ENCODE measurements around the gene ZNF491.
"Not testable (repeated sequence)": the region's sequence is repeated elsewhere in the genome, so short reads cannot be mapped to it uniquely, and the experiment has no call there.

ZNF491 gene

GRCh38 chr19:11798391-11799330 lies at the start of gene ZNF491:
Gene ZNF491 (plus strand): TSS chr19:11798523. CDS start chr19:11805954, 7,431 bp downstream.
- peak; percentile 90 for DNase-seq (ENCODE audit: low spot score)

- DNase-seq (ENCODE audit: low spot score): no peak
Measured at GRCh38 chr19:11749751-11750150, 48.6 kb upstream of the ZNF491 start.

DNA sequence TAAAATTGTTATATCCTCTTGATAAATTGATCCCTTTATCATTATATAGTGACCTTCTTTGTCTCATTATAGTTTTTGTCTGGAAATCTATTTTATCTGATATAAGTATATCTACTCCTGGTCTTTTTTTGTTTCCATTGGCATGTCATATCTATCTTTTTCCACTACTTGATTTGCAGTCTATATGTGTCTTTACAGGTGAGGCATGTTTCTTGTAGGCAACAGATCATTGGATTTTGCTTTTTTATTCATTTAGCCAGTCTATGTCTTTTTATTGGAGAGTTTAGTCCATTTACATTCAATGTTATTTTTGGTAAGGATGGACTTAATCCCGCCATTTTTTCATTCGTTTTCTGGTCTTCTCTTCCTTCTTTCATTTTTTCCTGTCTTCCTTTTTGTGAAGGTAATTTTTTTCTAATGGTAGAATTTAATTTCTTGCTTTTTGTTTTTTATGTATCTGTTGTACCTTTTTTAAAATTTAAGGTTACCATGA lies 46.0 kb upstream of the ZNF491 start:
- no peak for DNase-seq (ENCODE audit: low spot score)

GRCh38 chr19:11754663-11755062 lies 43.7 kb upstream of the ZNF491 start:
- no peak for DNase-seq (ENCODE audit: low spot score)

DNA sequence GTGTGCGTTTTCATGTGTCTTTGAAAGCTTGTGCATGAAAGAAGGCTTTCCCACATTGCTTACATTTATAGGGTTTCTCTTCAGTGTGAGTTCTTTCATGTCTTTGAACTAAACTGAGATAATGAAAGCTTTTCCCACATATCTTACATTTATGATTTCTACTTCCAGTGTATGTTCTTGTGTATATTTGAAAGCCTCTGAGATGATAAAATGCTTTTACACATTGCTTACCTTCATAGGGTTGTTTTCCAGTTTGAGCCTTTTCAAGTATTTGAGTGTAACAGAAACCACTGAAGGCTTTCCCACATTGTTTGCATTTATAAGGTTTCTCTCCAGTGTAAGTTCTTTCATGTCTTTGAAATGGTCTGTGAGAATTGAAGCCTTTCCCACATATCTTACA lies 41.4 kb upstream of the ZNF491 start:
- no peak for DNase-seq (ENCODE audit: low spot score)

GRCh38 chr19:11759805-11760204 lies 38.5 kb upstream of the ZNF491 start:
- DNase-seq (ENCODE audit: low spot score): no peak

DNA sequence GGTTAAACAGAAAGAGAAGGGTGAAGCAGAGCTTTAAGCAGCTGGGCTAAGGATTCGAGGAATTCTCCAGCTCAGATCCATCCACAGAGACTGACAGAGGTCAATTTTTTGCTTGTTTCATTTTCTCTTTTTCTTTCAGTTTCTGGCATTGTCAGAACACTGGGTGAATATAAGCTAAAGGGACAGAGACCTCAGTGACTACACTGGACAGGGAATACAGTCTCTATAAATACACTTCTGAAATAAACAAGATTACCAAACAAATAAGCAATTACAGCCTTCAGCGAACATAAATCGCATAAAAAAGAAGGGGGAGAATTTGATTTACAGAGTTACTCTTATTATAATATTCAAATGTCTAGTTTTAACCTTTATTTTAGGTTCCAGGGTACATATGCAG lies 35.2 kb upstream of the ZNF491 start:
- no peak for DNase-seq (ENCODE audit: low spot score)

GRCh38 chr19:11763611-11764010 lies 34.7 kb upstream of the ZNF491 start:
- no peak for DNase-seq (ENCODE audit: low spot score)

DNA sequence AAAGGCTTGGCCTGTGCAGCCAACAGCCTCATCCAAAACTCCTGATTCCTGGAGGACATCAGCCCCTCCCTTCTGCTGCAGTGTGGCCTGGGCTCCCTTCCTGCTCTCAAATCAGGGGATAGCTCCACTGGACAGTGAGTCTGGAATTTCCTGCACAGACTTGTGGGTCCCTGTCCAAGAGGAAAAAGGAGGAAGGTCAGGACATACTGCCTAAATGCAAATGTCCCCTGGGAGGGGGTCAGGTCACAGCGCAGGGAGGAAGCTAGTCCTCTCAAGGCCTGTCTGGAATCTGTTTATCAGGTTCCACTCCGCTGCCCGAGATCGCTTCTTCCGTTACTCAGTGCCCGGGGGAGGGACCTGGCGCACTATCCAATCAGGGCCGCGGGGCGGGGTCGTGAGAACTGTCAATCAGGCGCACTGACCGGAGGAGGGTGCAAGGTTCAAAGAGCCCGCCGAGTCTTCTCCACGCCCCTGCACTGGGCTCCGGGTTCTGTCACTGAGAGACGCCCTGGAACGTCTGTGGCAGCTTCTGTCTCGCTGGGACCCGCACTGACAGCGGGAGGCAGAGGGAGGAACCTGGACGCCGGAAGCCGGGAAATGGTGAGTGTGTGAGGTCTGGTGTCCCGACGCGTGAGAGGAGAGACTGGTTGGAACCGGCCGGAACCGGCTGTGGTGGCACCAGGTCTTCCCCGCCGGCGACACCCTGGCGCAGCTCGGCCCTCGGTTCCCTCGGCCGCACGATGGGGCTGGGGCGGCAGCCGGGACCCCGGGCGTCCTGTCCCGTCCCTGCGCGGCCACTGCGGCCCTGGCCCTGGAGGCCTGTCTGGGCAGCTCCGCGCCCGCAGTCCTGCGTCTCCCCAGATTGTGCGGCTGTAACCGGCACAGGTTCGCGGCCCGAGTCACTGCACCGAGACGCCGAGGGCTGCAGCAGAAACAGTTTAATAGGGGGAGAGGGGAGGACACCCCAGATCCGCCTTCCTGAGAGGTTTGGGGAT lies 31.4 kb upstream of the ZNF491 start, which contains the start of gene ZNF441:
Gene ZNF441 (plus strand): TSS at position 404 of the 995 bp plus-strand sequence. CDS start 194 bp downstream, at position 598.
- DNase-seq (ENCODE audit: low spot score): peak; percentile 83

DNA sequence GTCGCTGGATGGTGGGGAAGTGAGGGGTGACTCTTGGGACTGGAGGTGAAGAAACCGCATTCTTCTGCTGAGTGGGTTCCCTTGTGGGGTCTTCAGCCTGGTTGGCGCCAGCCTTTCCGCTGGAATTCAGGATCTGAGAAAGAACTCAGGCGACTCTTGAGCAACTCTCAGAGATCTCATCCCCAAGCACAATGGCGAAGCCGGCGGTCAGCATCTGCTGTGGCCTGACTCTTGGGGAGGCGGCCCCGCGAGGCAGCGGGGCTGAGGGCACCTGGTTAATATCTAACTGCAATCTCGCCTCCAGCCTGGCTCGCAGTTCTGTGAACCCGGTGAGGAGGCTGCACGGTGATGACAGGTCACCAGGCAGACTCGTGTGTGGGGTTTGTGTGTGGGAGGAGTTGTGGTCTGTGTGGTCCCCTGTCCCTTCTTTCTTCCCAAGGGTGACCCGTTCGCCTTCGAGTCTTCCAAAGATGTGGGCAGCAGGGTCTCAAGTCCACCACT lies 30.6 kb upstream of the ZNF491 start:
- peak; percentile 25 for DNase-seq (ENCODE audit: low spot score)

- no peak for DNase-seq (ENCODE audit: low spot score)
Measured at GRCh38 chr19:11769995-11770394, 28.3 kb upstream of the ZNF491 start.

- DNase-seq (ENCODE audit: low spot score): not testable (repeated sequence)
Measured at GRCh38 chr19:11771520-11771919, 26.8 kb upstream of the ZNF491 start.

- DNase-seq (ENCODE audit: low spot score): not testable (repeated sequence)
Measured at GRCh38 chr19:11776669-11777068, 21.7 kb upstream of the ZNF491 start.

DNA sequence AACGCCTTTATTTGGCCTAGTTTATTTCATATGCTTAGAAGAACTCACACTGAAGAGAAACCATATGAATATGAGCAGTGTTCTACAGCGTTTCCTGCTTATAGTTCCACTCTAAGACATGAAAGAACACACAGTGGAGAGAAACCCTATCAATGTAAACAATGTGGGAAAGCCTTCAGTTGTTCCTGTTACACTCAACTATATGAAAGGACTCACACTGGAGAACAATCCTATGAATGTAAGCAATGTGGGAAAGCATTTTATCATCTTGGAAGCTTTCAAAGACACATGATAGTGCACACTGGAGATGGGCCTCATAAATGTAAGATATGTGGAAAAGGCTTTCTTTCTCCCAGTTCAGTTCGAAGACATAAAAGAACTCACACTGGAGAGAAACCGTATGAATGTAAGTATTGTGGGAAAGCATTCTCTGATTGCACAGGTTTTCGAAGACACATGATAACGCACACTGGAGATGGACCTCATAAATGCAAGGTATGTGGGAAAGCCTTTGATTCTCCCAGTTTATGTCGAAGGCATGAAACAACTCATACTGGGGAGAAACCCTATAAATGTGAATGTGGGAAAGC lies 17.8 kb upstream of the ZNF491 start:
- DNase-seq (ENCODE audit: low spot score): no peak

- DNase-seq (ENCODE audit: low spot score): no peak
Measured at GRCh38 chr19:11781295-11782057, 16.8 kb upstream of the ZNF491 start.

DNA sequence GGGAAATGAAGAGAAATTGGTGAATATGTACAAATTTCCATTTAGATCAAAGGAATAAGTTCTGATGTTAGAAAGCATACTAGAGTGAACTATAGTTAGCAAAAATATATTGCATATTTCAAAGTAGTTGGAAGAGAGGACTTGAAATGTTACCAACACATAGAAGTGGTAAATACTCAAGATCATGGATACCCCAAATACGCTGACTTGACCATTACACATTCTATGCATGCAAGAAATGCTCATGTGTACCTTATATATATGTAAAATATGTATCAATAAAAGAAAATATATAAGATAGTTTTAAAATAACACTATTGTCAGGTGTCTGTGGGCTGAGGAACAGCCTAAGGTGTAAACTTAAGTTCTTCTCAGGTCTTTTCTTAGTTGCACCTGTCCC lies 14.6 kb upstream of the ZNF491 start:
- DNase-seq (ENCODE audit: low spot score): no peak

DNA sequence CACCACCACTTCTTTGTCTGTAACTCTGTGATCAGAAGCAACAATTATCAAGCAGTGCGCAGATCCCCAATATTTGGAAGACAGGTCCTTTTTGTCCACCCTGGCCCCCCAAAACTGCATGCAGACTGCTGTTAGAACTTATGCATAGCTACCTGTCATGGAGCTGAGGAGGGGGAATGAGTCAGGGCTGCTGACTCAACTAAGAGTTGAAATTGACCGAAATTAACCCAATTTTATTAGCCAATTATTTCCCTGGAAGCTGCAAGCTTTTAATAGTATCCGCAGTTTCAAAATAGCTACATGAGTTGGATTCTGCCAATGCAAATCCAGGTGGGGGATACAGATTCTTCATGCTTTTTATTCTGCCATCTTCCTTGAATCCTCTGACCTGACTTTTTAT lies 14.0 kb upstream of the ZNF491 start:
- no peak for DNase-seq (ENCODE audit: low spot score)

DNA sequence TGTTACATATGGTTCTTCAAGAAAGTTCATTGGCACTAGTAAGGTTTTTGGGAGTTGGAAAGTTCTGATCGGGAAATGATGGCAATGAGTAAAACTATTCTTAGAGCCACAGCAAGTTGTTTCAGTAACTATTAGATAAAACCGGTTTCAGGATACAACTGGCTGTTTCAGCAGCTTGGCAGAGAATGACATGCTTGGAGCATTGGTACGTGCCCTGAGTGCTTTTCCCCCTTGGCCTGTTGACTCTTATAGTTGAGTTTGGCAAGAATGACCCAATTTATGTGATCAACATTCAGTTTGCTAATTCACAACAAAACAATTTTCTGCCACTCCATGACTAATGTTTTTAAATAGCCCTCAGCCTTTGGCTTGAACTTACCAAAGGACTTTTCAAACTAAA lies 10.8 kb upstream of the ZNF491 start:
- no peak for DNase-seq (ENCODE audit: low spot score)

DNA sequence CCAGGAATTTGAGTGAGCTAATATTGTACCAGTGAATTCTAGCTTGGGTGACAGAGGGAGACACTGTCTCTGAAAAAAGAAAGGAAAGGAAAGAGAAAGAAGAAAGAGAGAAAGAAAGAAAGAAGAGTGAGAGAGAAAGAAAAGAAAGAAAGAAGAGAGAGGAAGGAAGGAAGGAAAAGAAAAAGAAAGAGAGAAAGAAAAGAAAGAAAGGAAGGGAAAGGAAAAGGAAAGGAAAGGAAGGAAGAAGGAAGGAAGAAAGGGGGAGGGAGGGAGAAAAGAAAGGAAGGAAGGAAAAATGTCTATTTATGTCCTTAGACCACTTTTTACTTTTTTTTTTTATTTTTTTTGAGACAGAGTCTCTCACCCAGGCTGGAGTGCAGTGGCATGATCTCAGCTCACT lies 5.4 kb upstream of the ZNF491 start:
- DNase-seq (ENCODE audit: low spot score): no peak

- peak; percentile 64 for DNase-seq (ENCODE audit: low spot score)
Measured at GRCh38 chr19:11797491-11797890, 832 bp upstream of the ZNF491 start.

Data from HuH-7.5 (cell line).